IPS-15b (cell line): ENCODE results near the gene ACP1.

Source experiments
- H3K27me3 ChIP-seq: one replicate; pipeline ENCODE4 v1.6.1; 2013; ENCODE audit warnings: low read length; ENCODE audit not compliant: control insufficient read depth, insufficient read depth
- H3K36me3 ChIP-seq: one replicate; pipeline ENCODE4 v1.6.1; 2013; ENCODE audit warnings: low read length; ENCODE audit not compliant: control insufficient read depth, insufficient read depth
- H3K4me1 ChIP-seq: one replicate; pipeline ENCODE4 v1.6.1; 2013; ENCODE audit warnings: mild to moderate bottlenecking, low read length; ENCODE audit not compliant: control insufficient read depth, insufficient read depth
- H3K4me3 ChIP-seq: one replicate; pipeline ENCODE4 v1.5.1; 2013; ENCODE audit warnings: low read depth, low read length
- H3K9ac ChIP-seq: one replicate; pipeline ENCODE4 v1.6.1; 2013; ENCODE audit warnings: low read depth, mild to moderate bottlenecking, low read length
- H3K9me3 ChIP-seq: one replicate; pipeline ENCODE4 v1.6.1; 2013; ENCODE audit warnings: mild to moderate bottlenecking, low read length; ENCODE audit not compliant: control insufficient read depth, insufficient read depth

ACP1 gene

GRCh38 chr2:284896-285492 lies 20.2 kb downstream of the ACP1 start:
- peaks cover 32% of the 10 kb centered on the region for H3K4me1 ChIP-seq
- H3K27me3 ChIP-seq = peaks cover 28% of the 10 kb centered on the region
- H3K9ac ChIP-seq = no peak overlapping the region
- H3K36me3 ChIP-seq = peaks cover 7% of the 10 kb centered on the region
- H3K9me3 ChIP-seq = no peaks in the 10 kb centered on the region
- no peak overlapping the region for H3K4me3 ChIP-seq

- peaks cover 7% of the 10 kb centered on the region for H3K36me3 ChIP-seq
- no peak overlapping the region for H3K9ac ChIP-seq
- H3K4me3 ChIP-seq = no peak overlapping the region
- H3K27me3 ChIP-seq = peaks cover 32% of the 10 kb centered on the region
- no peaks in the 10 kb centered on the region for H3K9me3 ChIP-seq
- peaks cover 32% of the 10 kb centered on the region for H3K4me1 ChIP-seq
Measured at GRCh38 chr2:285531-285930, 20.8 kb downstream of the ACP1 start.

GRCh38 chr2:286035-286434 lies 21.3 kb downstream of the ACP1 start:
- Histone ChIP-seq H3K9ac (no peak overlapping the region), H3K4me1 (peaks cover 32% of the 10 kb centered on the region), H3K9me3 (no peaks in the 10 kb centered on the region), H3K4me3 (no peak overlapping the region), H3K27me3 (peaks cover 37% of the 10 kb centered on the region), H3K36me3 (peaks cover 3% of the 10 kb centered on the region)

- Histone ChIP-seq H3K4me3 (peak overlapping the region; percentile 72), H3K9me3 (no peaks in the 10 kb centered on the region), H3K27me3 (peaks cover 44% of the 10 kb centered on the region), H3K36me3 (no peaks in the 10 kb centered on the region), H3K9ac (no peak overlapping the region), H3K4me1 (peaks cover 32% of the 10 kb centered on the region)
Measured at GRCh38 chr2:286774-287392, 22.1 kb downstream of the ACP1 start.

GRCh38 chr2:287471-287885 lies 22.7 kb downstream of the ACP1 start:
- Histone ChIP-seq H3K4me1 (peaks cover 32% of the 10 kb centered on the region), H3K4me3 (peak overlapping the region; percentile 72), H3K27me3 (peaks cover 48% of the 10 kb centered on the region), H3K36me3 (no peaks in the 10 kb centered on the region), H3K9me3 (no peaks in the 10 kb centered on the region), H3K9ac (no peak overlapping the region)

- Histone ChIP-seq H3K4me3 (peak within 1 kb of the TSS; percentile 74), H3K27me3 (peaks cover 48% of the 10 kb centered on the region), H3K36me3 (no peaks in the 10 kb centered on the region), H3K9ac (no peak within 1 kb of the TSS), H3K4me1 (peaks cover 29% of the 10 kb centered on the region), H3K9me3 (no peaks in the 10 kb centered on the region)
Measured at GRCh38 chr2:287911-288757, 23.4 kb downstream of the ACP1 start, which contains the start of gene ALKAL2. Gene ALKAL2 (minus strand): TSS chr2:288091. CDS start chr2:287835, 256 bp downstream.

GRCh38 chr2:288758-289361 lies 24.1 kb downstream of the ACP1 start:
- Histone ChIP-seq H3K27me3 (peaks cover 48% of the 10 kb centered on the region), H3K36me3 (no peaks in the 10 kb centered on the region), H3K9ac (no peak overlapping the region), H3K9me3 (no peaks in the 10 kb centered on the region), H3K4me3 (peak overlapping the region; percentile 74), H3K4me1 (peaks cover 24% of the 10 kb centered on the region)

GRCh38 chr2:289362-290089 lies 24.8 kb downstream of the ACP1 start:
- Histone ChIP-seq H3K4me1 (peaks cover 17% of the 10 kb centered on the region), H3K4me3 (peak overlapping the region; percentile 74), H3K36me3 (no peaks in the 10 kb centered on the region), H3K9ac (peak overlapping the region; percentile 29), H3K27me3 (peaks cover 48% of the 10 kb centered on the region), H3K9me3 (no peaks in the 10 kb centered on the region)

- Histone ChIP-seq H3K27me3 (peaks cover 48% of the 10 kb centered on the region), H3K4me3 (peak overlapping the region; percentile 74), H3K36me3 (no peaks in the 10 kb centered on the region), H3K9ac (peak overlapping the region; percentile 29), H3K9me3 (no peaks in the 10 kb centered on the region), H3K4me1 (peaks cover 10% of the 10 kb centered on the region)
Measured at GRCh38 chr2:290090-290722, 25.5 kb downstream of the ACP1 start.

GRCh38 chr2:295090-295489 lies 30.3 kb downstream of the ACP1 start:
- Histone ChIP-seq H3K4me1 (no peaks in the 10 kb centered on the region), H3K9ac (no peak overlapping the region), H3K36me3 (no peaks in the 10 kb centered on the region), H3K4me3 (no peak overlapping the region), H3K9me3 (no peaks in the 10 kb centered on the region), H3K27me3 (peaks cover 19% of the 10 kb centered on the region)

GRCh38 chr2:296354-296753 lies 31.6 kb downstream of the ACP1 start:
- Histone ChIP-seq H3K4me1 (no peaks in the 10 kb centered on the region), H3K9me3 (no peaks in the 10 kb centered on the region), H3K4me3 (no peak overlapping the region), H3K9ac (no peak overlapping the region), H3K27me3 (peaks cover 9% of the 10 kb centered on the region), H3K36me3 (no peaks in the 10 kb centered on the region)
